ENCODE measurements around the gene ROCK2.

GRCh38 chr2:11187731-11188130, 156.7 kb downstream of the ROCK2 start:
- TF ChIP-seq CTCF (IDR thresholded peaks at IDR 0.05 in 8 of 11, conservative IDR thresholded peaks at IDR 0.05 in 3 of 11) (no peak), POLR2AphosphoS5 (IDR thresholded peaks at IDR 0.05) (no peak), POLR2A (IDR thresholded peaks at IDR 0.05) (no peak)
